ENCODE data around the gene TMEM144.

The TMEM144 gene

DNA sequence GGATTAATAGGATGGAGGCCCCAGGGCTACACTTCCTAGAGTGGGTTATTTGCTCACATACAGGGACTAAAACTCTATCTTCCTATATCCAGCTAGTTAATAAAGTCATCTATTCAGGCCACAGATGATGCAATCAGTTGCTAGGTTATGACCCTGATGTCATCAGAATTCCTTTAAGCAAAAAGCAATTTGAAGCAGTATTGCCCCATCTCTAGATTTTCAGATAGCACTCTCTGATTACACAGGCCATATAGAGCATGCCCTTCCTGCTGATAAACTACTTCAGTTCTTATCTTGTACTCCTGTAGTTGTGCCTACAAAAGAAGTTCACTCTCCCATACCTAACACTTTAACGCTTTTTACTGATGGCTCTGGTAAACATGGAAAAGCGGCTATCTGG is 84.8 kb downstream of the TMEM144 start:
- no peak for DNase-seq (ENCODE audit: low read depth in 1 of 2, low spot score in 1 of 2)

DNA sequence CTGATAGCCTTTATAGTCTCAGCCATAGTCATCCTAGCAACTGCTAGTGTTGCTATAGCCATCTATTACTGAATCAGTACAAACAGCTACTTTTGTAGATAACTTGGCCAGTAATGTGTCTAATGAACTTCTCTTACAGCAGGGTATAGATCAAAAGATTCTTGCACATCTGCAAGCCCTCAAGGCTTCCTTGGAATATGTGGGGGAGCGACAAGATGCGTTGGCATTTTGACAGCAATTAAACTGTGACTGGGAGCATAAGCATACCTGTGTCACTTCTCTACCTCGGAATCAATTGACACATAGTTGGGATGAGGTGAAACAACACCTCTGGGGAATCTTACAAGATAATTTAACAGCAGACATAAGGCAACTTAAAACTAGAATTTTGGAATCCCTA is 87.6 kb downstream of the TMEM144 start:
- DNase-seq (ENCODE audit: low read depth in 1 of 2, low spot score in 1 of 2) = no peak

- DNase-seq (ENCODE audit: low read depth in 1 of 2, low spot score in 1 of 2) = no peak
Measured at GRCh38 chr4:158299459-158300007, 89.2 kb downstream of the TMEM144 start.

DNA sequence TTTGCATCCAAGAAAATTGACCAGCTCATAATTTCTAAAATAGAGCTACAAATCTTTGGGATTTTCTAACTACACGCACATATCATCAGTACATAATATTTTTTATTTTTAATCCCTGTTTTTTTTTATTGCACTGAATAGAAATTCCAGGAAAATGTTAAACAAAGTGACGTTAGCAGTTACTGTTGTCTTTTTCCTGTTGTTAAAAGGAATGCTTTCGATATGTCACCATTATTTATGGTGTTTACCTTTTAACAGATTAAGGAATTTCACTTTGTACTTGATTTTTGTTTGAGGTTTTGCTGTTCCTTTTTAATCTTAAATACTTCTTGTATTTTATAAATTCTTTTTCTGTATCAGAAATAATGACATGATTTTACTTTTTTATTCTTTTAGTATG is 89.7 kb downstream of the TMEM144 start:
- no peak for DNase-seq (ENCODE audit: low read depth in 1 of 2, low spot score in 1 of 2)

- no peak for DNase-seq (ENCODE audit: low read depth in 1 of 2, low spot score in 1 of 2)
Measured at GRCh38 chr4:158302076-158302866, 92.0 kb downstream of the TMEM144 start.

DNA sequence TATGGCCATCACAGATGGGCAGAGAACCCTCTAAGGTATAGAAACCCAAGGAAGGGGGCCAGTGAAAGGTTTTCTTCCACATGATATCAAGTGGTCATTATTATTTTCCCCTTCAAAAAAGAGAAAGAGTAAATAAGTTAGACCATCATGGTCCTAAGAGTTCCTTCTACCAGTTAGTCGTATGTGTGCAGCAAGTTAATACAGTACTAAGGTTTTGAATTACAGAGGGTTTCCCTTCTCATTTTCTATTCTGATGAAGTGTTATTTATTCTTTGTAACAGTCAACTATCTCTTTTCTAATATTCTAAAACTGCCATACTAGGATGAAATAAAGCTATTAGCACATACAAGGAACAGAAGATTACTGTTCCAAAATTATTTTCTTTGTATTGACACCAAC is 94.4 kb downstream of the TMEM144 start:
- DNase-seq (ENCODE audit: low read depth in 1 of 2, low spot score in 1 of 2) = no peak
